Brain microvascular endothelial cell (primary cell): ENCODE results near the gene SBF1.

Experiments
- DNase-seq: peaks from one replicate; pipeline ENCODE4 v3.0.0-alpha.2; 2020
- H3K27ac ChIP-seq: fragments of 250-450 bp; sonication (Bioruptor Pico); 2 replicates; pipeline ENCODE4 v1.5.1; 2020; ENCODE audit warnings: mild to moderate bottlenecking, moderate library complexity
- H3K27me3 ChIP-seq: fragments of 250-450 bp; sonication (Bioruptor Pico); replicated peaks from 2 replicates; pipeline ENCODE4 v1.5.1; 2020; ENCODE audit warnings: mild to moderate bottlenecking
- H3K36me3 ChIP-seq: fragments of 250-450 bp; sonication (Bioruptor Pico); replicated peaks from 2 replicates; pipeline ENCODE4 v1.5.1; 2020; ENCODE audit warnings: mild to moderate bottlenecking
- H3K4me3 ChIP-seq: 2 replicates; pipeline ENCODE4 v1.5.1; 2011; ENCODE audit warnings: low read depth, mild to moderate bottlenecking, control low read depth, low read length, moderate library complexity
- CTCF ChIP-seq: IDR thresholded peaks from 2 replicates; pipeline ENCODE4 v1.5.1; 2011; ENCODE audit warnings: low read depth, mild to moderate bottlenecking, moderate library complexity, low read length, control low read depth, inconsistent platforms; ENCODE audit errors: missing control alignments
- in situ Hi-C: cut with HindIII; loops from 2 replicates; pipeline ENCODE4 v1.10.0; 2017; ENCODE audit warnings: low sequenced_read_pairs, low pct_ligation_motif_present

The SBF1 gene

GRCh38 chr22:50443801-50444625, 30.8 kb downstream of the SBF1 start:
- in situ Hi-C loops = no loop called here
- no peak overlapping the region for H3K4me3 ChIP-seq
- H3K36me3 ChIP-seq = peaks cover 51% of the 10 kb centered on the region

GRCh38 chr22:50443197-50443596, 31.6 kb downstream of the SBF1 start:
- in situ Hi-C loops = no loop called here
- Histone ChIP-seq H3K27me3 (no peaks in the 10 kb centered on the region), H3K4me3 (no peak overlapping the region), H3K27ac (no peak overlapping the region), H3K36me3 (peaks cover 51% of the 10 kb centered on the region)
- DNase-seq = no peak
- TF ChIP-seq CTCF = no peak

More at GRCh38 chr22:50443801-50444625, 30.8 kb downstream of the SBF1 start:
- H3K27me3 ChIP-seq = no peaks in the 10 kb centered on the region
- TF ChIP-seq CTCF = no peak
- H3K27ac ChIP-seq = no peak overlapping the region
- DNase-seq = no peak

DNA sequence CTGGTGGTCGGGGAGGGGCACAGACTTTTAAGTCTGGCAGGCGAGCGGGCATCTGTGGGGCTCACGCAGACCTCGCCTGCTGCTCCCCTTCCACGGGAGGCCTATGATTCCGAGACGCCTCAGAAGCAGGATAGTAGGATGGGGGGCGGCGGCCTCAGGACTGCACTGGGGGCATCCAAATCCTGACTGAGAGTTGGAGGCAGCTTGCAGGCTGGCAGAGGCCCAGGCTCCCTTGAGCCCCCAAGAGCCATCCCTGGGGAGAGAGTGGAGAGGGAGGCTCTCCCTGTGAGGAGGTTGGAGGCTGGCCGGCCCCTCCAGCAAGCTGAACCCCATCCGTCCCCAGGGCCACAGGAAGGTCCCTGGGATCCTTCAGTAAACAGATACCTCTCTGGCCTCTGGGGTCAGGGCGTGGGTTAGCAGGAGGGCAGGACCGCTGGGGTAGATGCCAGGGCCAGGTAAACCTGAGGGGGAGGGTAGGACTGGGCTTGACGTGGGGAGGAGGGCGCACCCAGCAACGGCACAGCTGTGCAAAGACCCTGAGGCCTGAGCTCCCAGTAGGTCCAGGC, 33.3 kb downstream of the SBF1 start:
- TF ChIP-seq CTCF = no peak
- no peaks in the 10 kb centered on the region for H3K27me3 ChIP-seq
- peaks cover 48% of the 10 kb centered on the region for H3K36me3 ChIP-seq
- H3K27ac ChIP-seq = no peak overlapping the region
- in situ Hi-C loops = no loop called here
- H3K4me3 ChIP-seq = no peak overlapping the region
- DNase-seq = no peak

- peaks cover 49% of the 10 kb centered on the region for H3K36me3 ChIP-seq
- no peak for TF ChIP-seq CTCF
- in situ Hi-C loops = no loop called here
Observed at GRCh38 chr22:50440544-50441249, 34.1 kb downstream of the SBF1 start.

GRCh38 chr22:50439871-50440331, 34.9 kb downstream of the SBF1 start:
- DNase-seq = no peak
- no peak for TF ChIP-seq CTCF
- in situ Hi-C loops = no loop called here
- Histone ChIP-seq H3K4me3 (no peak overlapping the region), H3K27ac (no peak overlapping the region), H3K27me3 (no peaks in the 10 kb centered on the region), H3K36me3 (peaks cover 53% of the 10 kb centered on the region)

More at GRCh38 chr22:50440544-50441249, 34.1 kb downstream of the SBF1 start:
- no peak for DNase-seq
- no peak overlapping the region for H3K27ac ChIP-seq
- no peaks in the 10 kb centered on the region for H3K27me3 ChIP-seq
- no peak overlapping the region for H3K4me3 ChIP-seq
